ENCODE data around the gene PPFIA2.

The PPFIA2 gene

GRCh38 chr12:81573228-81573627 lies 185.9 kb downstream of the PPFIA2 start:
- Histone ChIP-seq H3K27me3 (ENCODE audit: insufficient read depth, low read length, poor library complexity, severe bottlenecking) (no peaks in the 10 kb centered on the region), H3K4me1 (ENCODE audit: insufficient read depth, low read length, poor library complexity, severe bottlenecking) (no peaks in the 10 kb centered on the region), H4K20me1 (ENCODE audit: insufficient read depth, low read length, poor library complexity, severe bottlenecking) (no peaks in the 10 kb centered on the region), H3K36me3 (ENCODE audit: insufficient read depth, low read length) (no peaks in the 10 kb centered on the region), H3K4me2 (ENCODE audit: low read depth, low read length, poor library complexity, severe bottlenecking) (no peak overlapping the region), H3K9me2 (replicated peaks; ENCODE audit: low read depth, low read length) (no peaks in the 10 kb centered on the region), H2AFZ (ENCODE audit: low read length) (no peak overlapping the region), H3F3A (ENCODE audit: low read depth) (no peaks in the 10 kb centered on the region), H3K79me2 (ENCODE audit: insufficient read depth, low read length) (no peaks in the 10 kb centered on the region), H3K9ac (ENCODE audit: low read depth, low read length, poor library complexity, severe bottlenecking) (no peak overlapping the region), H3K9me3 (ENCODE audit: insufficient read depth, low read depth, low read length) (no peaks in the 10 kb centered on the region), H3K4me3 (ENCODE audit: low read length, poor library complexity, severe bottlenecking) (no peak overlapping the region)
- no peak for TF ChIP-seq CTCF (conservative IDR thresholded peaks at IDR 0.05; ENCODE audit: low read length)
- TF ChIP-seq EZH2phosphoT487 (IDR thresholded peaks at IDR 0.05; ENCODE audit: borderline replicate concordance), result no peak

- Histone ChIP-seq H3F3A (ENCODE audit: low read depth) (no peaks in the 10 kb centered on the region), H3K79me2 (ENCODE audit: insufficient read depth, low read length) (no peaks in the 10 kb centered on the region), H3K9me3 (ENCODE audit: insufficient read depth, low read depth, low read length) (no peaks in the 10 kb centered on the region), H3K4me1 (ENCODE audit: insufficient read depth, low read length, poor library complexity, severe bottlenecking) (no peaks in the 10 kb centered on the region), H3K27me3 (ENCODE audit: insufficient read depth, low read length, poor library complexity, severe bottlenecking) (no peaks in the 10 kb centered on the region), H3K4me3 (ENCODE audit: low read length, poor library complexity, severe bottlenecking) (no peak overlapping the region), H3K36me3 (ENCODE audit: insufficient read depth, low read length) (no peaks in the 10 kb centered on the region), H2AFZ (ENCODE audit: low read length) (no peak overlapping the region), H3K4me2 (ENCODE audit: low read depth, low read length, poor library complexity, severe bottlenecking) (no peak overlapping the region), H3K9ac (ENCODE audit: low read depth, low read length, poor library complexity, severe bottlenecking) (no peak overlapping the region), H4K20me1 (ENCODE audit: insufficient read depth, low read length, poor library complexity, severe bottlenecking) (no peaks in the 10 kb centered on the region), H3K9me2 (replicated peaks; ENCODE audit: low read depth, low read length) (no peaks in the 10 kb centered on the region)
- TF ChIP-seq EZH2phosphoT487 (IDR thresholded peaks at IDR 0.05; ENCODE audit: borderline replicate concordance) (no peak), CTCF (conservative IDR thresholded peaks at IDR 0.05; ENCODE audit: low read length) (no peak)
Observed at GRCh38 chr12:81572411-81572810, 186.7 kb downstream of the PPFIA2 start.

GRCh38 chr12:81570234-81570633 lies 188.9 kb downstream of the PPFIA2 start:
- Histone ChIP-seq H3K36me3 (ENCODE audit: insufficient read depth, low read length) (no peaks in the 10 kb centered on the region), H3K9ac (ENCODE audit: low read depth, low read length, poor library complexity, severe bottlenecking) (no peak overlapping the region), H3K4me3 (ENCODE audit: low read length, poor library complexity, severe bottlenecking) (no peak overlapping the region), H3K4me2 (ENCODE audit: low read depth, low read length, poor library complexity, severe bottlenecking) (no peak overlapping the region), H3K9me2 (replicated peaks; ENCODE audit: low read depth, low read length) (no peaks in the 10 kb centered on the region), H4K20me1 (ENCODE audit: insufficient read depth, low read length, poor library complexity, severe bottlenecking) (no peaks in the 10 kb centered on the region), H3K9me3 (ENCODE audit: insufficient read depth, low read depth, low read length) (no peaks in the 10 kb centered on the region), H3K27me3 (ENCODE audit: insufficient read depth, low read length, poor library complexity, severe bottlenecking) (no peaks in the 10 kb centered on the region), H3F3A (ENCODE audit: low read depth) (no peaks in the 10 kb centered on the region), H3K79me2 (ENCODE audit: insufficient read depth, low read length) (no peaks in the 10 kb centered on the region), H2AFZ (ENCODE audit: low read length) (no peak overlapping the region), H3K4me1 (ENCODE audit: insufficient read depth, low read length, poor library complexity, severe bottlenecking) (no peaks in the 10 kb centered on the region)
- TF ChIP-seq CTCF (conservative IDR thresholded peaks at IDR 0.05; ENCODE audit: low read length), result no peak
- TF ChIP-seq EZH2phosphoT487 (IDR thresholded peaks at IDR 0.05; ENCODE audit: borderline replicate concordance), result no peak

Measured in Loucy (cell line).